Measurements from ENCODE around the gene SCGB3A1.

Gene SCGB3A1

DNA sequence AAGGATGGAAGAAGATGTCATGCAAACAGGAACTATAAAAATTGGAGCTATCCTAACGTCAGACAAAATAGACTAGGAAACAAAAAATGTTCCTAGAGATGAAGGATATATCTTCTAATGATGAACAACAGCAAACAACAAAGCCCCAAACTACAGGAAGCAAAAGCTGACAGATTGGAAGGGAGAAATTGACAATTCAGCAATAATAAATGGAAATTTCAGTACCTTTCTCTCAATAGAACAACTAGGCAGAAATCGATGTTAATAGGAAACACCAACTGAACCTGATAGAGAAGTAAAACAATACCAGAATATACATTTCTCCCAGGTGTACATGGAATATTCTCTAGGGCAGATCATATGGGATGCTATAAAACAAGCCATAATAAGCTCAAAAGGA is 7.6 kb downstream of the SCGB3A1 start:
- DNase-seq = no peak

DNA sequence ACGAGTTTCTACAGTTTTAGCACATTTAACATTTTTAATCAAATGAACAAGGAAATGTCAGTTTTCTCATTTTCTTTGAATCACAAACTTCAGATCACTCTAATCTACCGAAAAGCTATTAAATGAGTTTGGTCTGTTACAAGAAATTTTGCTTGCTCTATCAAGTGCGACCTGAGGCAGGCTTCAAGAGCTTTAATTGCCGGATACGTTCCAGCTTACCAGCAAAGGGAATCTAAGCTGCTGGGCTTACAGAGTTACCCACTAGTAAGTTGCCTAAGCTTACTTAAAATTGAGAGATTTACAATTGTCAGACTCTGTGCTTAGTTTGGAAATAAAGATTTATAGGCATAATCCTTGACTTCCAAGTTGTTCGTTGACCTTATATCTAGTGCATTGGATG is 10.6 kb downstream of the SCGB3A1 start:
- DNase-seq = no peak

DNA sequence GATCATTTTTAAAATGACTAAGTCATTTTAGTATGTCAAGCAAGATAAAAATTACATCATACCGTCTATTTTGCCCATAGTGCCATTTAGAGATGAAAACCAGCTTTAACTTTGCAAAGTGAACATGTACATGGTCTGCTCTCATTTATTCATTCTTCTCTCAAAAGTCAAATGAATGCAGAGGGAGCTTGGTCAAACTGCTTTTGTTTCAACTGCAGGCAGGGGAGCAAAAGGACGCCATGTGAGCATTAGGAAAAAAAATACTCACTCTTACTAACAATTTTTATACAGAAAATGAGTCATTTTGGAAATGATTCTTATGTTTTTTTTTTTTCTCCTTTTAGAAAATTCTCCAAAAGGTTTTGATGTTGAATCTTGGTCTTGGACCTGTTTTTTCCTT is 15.7 kb downstream of the SCGB3A1 start:
- no peak for DNase-seq

DNA sequence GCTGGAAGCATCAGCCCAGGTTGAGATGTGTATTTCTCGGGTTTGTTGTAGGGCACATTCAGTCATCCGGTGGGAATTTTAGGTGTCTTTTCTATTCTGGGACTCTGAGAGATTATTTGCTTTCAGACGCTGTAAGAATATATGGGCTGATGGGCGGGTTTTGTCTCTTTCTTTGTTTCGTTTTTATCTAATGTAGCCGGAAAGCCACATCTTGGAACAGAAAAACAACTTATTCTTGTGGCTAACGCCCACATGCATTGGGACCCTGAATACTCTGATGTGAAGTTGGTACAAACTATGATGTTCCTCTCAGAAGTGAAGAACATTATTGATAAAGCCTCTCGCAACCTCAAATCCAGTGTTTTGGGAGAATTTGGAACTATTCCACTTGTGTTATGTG is 22.4 kb downstream of the SCGB3A1 start:
- no peak for DNase-seq

DNA sequence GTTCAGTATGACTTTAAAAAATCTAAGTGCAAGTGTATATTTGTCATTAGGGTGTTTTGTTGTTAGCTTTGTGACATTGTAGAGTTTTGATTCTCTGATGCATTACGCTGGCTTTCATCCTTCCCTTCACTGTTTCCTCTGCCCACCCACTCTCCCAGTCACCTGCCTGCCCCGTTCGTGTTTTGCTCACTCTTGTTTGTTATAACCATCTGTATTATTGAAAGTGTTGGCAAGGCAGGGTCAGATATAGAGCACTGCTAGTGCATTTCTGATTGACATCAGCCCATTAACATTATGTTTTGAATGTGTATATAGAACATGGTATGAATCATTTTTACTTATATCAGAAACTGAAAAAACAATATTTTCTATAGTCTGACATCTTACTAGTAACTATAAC is 27.3 kb downstream of the SCGB3A1 start:
- no peak for DNase-seq

DNA sequence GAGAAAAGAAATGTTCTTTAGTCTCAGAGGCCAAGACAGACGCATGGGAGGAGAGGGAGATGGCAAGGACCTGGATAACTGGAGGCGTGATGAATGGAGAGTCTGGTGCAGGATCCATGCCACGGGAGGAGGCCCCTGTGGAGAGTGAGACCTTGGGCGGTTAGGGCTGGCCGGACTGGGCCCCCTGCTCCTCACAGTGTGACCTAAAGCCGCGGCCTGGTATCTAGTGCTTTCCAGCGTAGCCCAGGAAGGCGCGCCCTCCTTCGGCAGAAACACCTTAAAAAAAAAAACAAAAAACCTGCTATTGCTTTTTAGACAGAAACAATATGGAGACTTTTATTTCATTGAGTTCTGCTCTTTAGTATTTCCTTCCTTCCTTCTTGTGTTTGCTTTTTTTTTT is 33.1 kb downstream of the SCGB3A1 start:
- no peak for DNase-seq

DNA sequence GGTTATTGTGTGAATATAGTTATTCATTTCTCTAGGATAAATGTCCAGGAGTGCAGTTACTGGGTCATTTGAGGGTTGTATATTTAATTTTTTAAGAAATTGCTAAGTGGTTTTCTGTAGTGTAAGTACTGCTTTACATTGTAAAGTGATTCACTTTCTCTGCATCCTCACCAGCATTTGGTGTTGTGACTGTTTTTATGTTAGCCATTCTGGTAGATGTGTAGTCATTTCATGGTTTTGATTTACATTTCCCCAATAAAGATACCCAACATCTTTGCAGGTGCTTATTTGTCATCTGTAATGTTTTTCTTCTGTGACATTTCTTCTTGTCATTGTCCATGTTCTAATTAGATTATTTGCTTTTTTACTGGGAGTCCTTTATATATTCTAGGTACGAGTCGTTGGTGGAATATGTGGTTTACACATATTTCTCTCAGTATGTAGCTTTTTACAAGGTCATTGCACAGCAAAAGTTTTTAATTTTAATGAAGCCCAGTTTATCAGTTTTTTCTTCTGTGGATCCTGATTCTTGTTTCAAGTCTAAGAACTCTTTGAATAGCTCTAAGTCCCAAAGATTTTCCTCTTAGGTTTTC is 34.0 kb downstream of the SCGB3A1 start:
- DNase-seq = no peak

DNA sequence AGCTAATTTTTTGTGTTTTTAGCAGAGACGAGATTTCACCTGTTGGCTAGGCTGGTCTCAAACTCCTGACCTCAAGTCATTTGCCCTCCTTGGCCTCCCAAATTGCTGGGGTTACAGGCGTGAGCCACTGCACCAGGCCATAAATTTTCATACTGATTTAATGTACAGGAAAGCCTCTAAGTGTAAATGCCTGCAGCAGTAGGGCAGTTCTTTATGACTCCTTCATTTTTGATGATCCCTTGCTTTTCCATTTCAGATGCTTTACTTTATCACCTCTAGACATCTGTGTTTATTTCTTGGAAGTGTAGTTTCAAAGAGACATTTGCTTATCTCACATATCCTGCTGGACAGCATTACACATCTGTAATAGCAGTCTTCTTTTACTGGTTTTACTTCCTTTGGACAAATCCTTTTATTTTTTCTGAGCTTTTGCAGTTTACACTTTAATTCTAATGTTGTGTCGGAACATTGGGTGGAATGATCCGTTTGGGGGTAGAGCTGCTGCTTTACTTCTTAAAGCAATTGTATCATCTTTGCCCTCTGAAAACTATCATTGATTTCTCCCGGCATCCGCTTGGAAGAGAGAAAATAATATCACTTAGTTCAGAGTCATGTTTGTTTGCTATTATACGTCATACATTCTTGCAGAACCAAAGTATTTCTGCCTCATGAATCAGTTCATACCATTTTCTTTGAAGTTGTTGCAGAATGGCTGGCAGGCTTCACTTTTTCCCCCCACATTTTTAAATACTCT is 36.0 kb downstream of the SCGB3A1 start:
- no peak for DNase-seq

DNA sequence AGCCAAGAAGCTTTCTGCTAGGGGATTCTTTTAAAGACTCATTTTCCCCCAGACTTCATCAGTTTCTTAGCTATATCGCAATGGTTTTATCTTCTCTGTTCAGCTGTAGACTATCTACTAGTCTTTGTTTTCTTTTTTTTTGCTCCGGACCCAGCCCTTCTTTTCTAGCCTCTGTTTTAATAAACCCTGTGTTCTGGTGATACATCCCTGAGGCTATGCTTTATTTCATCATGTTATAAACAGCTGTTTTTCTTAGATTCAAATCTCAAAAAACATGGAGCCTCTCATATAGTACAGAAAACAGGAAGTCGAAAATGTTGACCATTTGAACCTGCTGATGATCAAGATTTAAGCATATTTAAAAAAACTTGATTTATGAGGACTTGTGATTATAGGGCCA is 37.8 kb downstream of the SCGB3A1 start:
- DNase-seq = no peak

DNA sequence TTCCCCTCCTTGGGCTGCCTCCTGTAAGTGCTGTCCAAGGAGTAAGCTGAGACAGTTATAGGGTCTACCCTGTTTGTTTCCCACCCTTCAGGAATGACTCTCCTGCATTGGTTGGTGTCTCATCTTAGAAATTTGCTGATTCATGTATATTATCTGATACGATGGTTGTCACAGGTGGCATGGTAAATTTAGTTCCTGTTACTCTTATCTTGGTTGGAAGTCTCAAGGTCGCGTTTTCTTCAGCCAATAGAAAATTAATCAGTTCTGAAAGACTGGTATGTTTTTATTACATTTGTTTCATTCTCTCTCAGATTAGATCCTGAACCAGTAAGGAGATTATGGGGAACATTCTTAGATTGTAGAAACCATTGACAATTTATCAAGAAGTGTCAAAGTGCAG is 42.7 kb downstream of the SCGB3A1 start:
- DNase-seq = no peak

DNA sequence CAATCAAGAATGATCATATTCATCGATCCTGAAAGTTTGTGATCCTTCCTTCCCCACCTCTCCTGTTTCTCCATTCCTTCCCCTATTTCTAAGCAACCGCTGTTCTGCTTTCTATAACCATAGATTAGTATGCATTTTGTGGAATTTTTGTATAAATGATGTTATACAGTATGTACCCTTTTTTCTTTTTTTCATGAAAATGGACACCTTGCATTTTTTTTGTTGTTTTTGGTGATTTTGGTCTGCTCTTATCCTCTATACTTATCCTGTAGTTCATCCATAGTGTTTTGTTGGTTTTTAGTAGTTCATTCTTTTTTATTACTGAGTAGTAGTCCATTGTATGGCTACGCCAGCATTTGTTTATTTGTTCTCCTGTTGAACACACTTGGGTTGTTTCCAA is 46.1 kb downstream of the SCGB3A1 start:
- DNase-seq = no peak

DNA sequence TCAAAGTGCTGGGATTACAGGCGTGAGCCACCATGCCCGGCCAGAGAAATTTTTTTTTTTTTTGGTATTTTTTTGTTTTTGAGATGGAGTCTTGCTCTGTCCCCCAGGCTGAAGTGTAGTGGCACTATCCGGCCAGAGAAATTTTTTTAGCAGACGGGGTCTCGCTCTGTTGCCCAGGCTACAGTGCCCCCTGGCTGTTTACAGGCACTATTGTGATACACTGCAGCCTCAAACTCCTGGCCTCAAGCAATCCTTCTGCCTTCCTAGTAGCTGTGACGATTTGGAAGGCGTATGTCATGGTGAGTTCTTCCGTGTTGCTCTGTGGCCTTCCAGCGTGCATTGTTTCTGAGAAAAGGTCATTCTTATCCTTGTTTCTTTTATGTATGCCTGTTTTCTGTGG is 49.6 kb downstream of the SCGB3A1 start:
- no peak for DNase-seq

Data from NCI-H187 treated with DMSO at 0.1 percent for 48 hours (cell line).